GM12878 (cell line): ENCODE measurements around the gene SFXN5. TPM values are rescaled to one million over a fixed set of nuclear protein-coding genes. Genes with fewer than 3 reads are reported as not detected.

ENCODE experiments used
- ATF3 ChIP-seq: IDR thresholded peaks from 2 replicates; pipeline ENCODE4 v1.6.1; 2011; ENCODE audit warnings: low read depth, mild to moderate bottlenecking, low read length, moderate library complexity, borderline replicate concordance; ENCODE audit errors: extremely low read depth
- BCLAF1 ChIP-seq: fragments of 450-650 bp; IDR thresholded peaks from 2 replicates; pipeline ENCODE4 v1.6.1; 2017; ENCODE audit warnings: antibody characterized with exemption, mild to moderate bottlenecking, moderate library complexity
- CHD1 ChIP-seq: IDR thresholded peaks from 2 replicates; pipeline ENCODE4 v1.6.1; 2012; ENCODE audit warnings: low read depth, low read length, improper control_type of control experiment
- E2F4 ChIP-seq: IDR thresholded peaks from 2 replicates; pipeline ENCODE4 v1.6.1; 2012; ENCODE audit warnings: low read depth, low read length, improper control_type of control experiment
- MLLT1 ChIP-seq: fragments of 450-650 bp; IDR thresholded peaks from 2 replicates; pipeline ENCODE4 v1.6.1; 2016; ENCODE audit warnings: mild to moderate bottlenecking
- MYB ChIP-seq: fragments of 150-350 bp; IDR thresholded peaks from 2 replicates; pipeline ENCODE4 v1.6.1; 2014; ENCODE audit warnings: mild to moderate bottlenecking, low read depth, low read length, borderline replicate concordance
- NR2F1 ChIP-seq: fragments of 450-650 bp; conservative IDR thresholded peaks from 2 replicates; pipeline ENCODE4 v1.6.1; 2017; ENCODE audit warnings: mild to moderate bottlenecking
- PAX8 ChIP-seq: fragments of 450-650 bp; IDR thresholded peaks from 2 replicates; pipeline ENCODE4 v1.6.1; 2017; ENCODE audit warnings: mild to moderate bottlenecking, moderate library complexity
- RELB ChIP-seq: fragments of 450-650 bp; IDR thresholded peaks from 2 replicates; pipeline ENCODE4 v1.6.1; 2017; ENCODE audit warnings: low read depth, mild to moderate bottlenecking, moderate library complexity
- SRF ChIP-seq, 2 experiments: IDR thresholded peaks; 2 replicates each; pipeline ENCODE4 v1.6.1; 2011; ENCODE audit warnings: low read depth in 2 of 2, low read length in 2 of 2, mild to moderate bottlenecking in 1 of 2, moderate library complexity in 1 of 2
- WRNIP1 ChIP-seq: IDR thresholded peaks from 2 replicates; pipeline ENCODE4 v1.6.1; 2011; ENCODE audit warnings: low read depth, low read length, improper control_type of control experiment, borderline replicate concordance
- ZBTB11 ChIP-seq: fragments of 450-650 bp; formaldehyde crosslinking; IDR thresholded peaks from 2 replicates; pipeline ENCODE4 v1.5.0; 2022; ENCODE audit warnings: mild to moderate bottlenecking, missing genetic modification characterization
- ZNF207 ChIP-seq: fragments of 450-650 bp; IDR thresholded peaks from 2 replicates; pipeline ENCODE4 v1.6.1; 2014; ENCODE audit warnings: antibody characterized with exemption, mild to moderate bottlenecking, borderline replicate concordance
- polyA plus RNA-seq, 11 experiments: library from polyadenylated mRNA; depleted of rRNA in 4 of 11; unstranded in 6 of 11; stranded (reverse) in 5 of 11; fragments of >200 nt; fragmentation: Nextera tagmentation in 4 of 11; fragmentation: Illumina TruSeq in 1 of 11; extraction: Ambion mirVana in 4 of 11; extraction: Trizol in 1 of 11; gene quantifications; 1 replicate in 1 of 11; 2 replicates in 10 of 11; pipeline versions ENCODE4 v1.2.1 to v1.2.3, GENCODE V29; 2011 to 2016; ENCODE audit warnings: inconsistent platforms in 2 of 11, missing spikeins in 2 of 11, low read depth in 1 of 11
- total RNA-seq, 4 experiments: library from RNA; depleted of rRNA in 3 of 4; stranded (reverse); fragments of >200 nt in 3 of 4; fragmentation: Illumina TruSeq in 1 of 4; extraction: Trizol in 1 of 4; gene quantifications; 2 replicates each; pipeline versions ENCODE4 v1.2.1 to v1.2.3, GENCODE V29; 2013 to 2021

SFXN5 gene
- total and polyA plus RNA-seq, 10 of the 15 experiments (the other 5 are each of a cell fraction or from before 2014, with no cell fraction given), result 3.3 to 15.9 (median 11.2) TPM

GRCh38 chr2:73018188-73018825 lies 53.2 kb downstream of the SFXN5 start (continued):
- TF ChIP-seq ZBTB11 (no peak), MYB (no peak), RELB (no peak), NR2F1 (no peak), ATF3 (no peak), ZNF207 (no peak), CHD1 (no peak), MLLT1 (no peak), SRF (IDR thresholded peaks at IDR 0.05; ENCODE audit: low read depth in 2 of 2, low read length in 2 of 2) (no peak), BCLAF1 (no peak), PAX8 (no peak), WRNIP1 (no peak), E2F4 (no peak)
